Renal cortical epithelial cell (primary cell): ENCODE results near the gene ZNF836. TPM values are rescaled to one million over a fixed set of nuclear protein-coding genes. Genes with fewer than 3 reads are reported as not detected.

Source experiments
- DNase-seq: peaks from one replicate; pipeline ENCODE4 v3.0.0-alpha.2; 2011; ENCODE audit warnings: low read depth
- total RNA-seq: library from RNA; depleted of rRNA; stranded (reverse); fragments of >200 nt; gene quantifications from 2 replicates; pipeline ENCODE4 v1.2.3, GENCODE V29; 2014

Gene ZNF836
- total RNA-seq, 1 donor from 2014 or later = 18.2 TPM

DNA sequence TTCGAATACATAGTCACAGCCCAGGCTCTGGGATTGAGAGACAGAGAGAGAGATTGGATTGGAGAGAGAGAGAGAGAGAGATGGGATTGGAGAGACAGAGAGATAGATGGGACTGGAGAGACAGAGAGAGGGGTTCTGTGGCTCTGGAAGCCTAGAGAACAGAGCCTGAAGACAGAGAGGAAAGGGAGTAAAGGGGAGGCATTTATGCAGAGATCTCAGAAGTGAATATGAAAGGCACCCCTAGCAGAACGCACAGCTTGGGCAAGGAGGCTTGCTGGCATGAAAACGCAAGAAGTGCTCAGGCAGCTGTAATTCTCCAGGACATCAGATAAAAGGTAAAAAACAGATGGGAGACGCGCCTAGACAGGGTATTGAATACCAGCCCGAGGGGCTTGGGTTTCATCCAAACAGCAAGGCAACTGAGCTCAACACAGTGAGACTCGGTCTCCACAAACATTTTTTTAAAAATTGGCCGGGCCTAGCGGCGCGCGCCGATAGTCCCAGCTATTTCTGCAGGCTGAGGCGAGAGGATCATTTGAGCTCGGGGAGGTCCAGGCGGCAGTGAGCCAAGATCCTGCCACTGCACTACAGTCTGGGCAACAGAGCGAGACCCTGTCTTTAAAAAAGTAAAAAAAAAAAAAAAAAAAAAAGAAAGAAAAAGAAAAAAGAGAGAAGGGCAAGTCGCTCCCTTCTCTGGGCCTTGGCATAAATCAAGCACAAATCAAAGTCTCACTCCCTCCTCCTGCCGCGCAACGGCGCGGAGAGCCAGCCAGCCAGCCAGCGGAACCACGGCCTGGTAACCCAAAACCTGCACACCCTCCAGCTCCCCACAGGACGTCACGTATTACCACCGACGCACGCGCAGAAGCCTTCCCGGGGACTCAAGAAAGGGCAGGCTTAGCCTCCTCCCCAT lies 17.7 kb upstream of the ZNF836 start:
- no peak for DNase-seq

DNA sequence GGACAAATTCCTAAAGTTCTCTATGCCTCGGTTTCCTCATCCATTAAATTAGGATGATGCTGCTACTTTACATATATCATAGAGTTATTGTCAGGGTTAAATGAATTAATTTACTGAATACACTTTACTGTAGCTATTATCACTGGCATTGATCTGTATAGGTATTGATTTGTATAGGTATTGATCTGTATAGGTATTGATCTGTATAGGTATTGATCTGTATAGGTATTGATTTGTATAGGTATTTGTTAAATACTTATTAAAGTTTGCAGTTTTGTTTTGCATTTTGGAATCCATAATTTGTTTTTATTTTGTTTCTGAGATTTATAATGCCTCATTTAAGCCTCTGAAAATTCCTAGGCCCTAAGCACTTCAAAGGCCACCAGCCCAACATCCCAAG lies 16.0 kb upstream of the ZNF836 start:
- DNase-seq = no peak

- DNase-seq = no peak
Measured at GRCh38 chr19:52176574-52176973, 5.2 kb upstream of the ZNF836 start.

DNA sequence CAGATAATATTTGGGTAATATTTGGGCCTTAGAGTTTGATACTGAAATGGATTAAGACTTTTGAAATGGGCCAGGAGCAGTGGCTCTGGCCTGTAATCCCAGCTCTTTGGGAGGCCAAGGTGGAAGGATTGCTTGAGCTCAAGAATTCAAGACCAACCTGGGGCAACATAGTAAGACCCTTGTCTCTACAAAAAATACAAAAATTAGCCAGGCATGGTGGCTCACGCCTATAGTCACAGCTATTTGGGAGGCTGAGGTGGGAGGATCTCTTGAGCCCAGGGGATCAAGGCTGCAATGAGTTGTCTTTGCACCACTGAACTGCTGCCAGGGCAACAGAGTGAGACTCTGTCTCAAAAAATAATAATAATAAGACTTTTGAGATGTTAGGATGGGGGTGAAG lies 926 bp upstream of the ZNF836 start:
- no peak for DNase-seq

DNA sequence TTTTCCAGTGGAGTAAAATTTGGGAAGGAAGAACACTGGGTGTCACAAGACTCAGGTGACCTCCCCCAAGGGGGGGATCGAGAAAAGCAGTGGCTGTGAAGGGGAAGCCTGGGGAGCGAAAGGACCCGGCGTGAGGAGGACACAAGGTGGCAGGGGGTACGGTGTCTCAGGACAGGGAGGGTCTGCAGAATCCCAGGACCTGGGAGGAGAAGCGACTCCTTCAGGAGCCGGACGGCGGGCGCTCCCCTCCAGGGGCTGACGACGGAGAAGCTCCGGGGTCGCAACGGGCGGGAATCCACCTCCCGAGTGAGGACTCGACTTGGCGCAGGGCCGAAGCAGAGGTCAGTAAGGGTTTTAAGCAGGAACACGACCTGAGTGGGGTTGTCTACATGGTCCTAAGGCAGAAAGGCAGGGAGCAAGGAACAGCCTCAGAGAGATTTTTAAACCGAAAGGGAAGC lies 529 bp downstream of the ZNF836 start:
- no peak for DNase-seq

DNA sequence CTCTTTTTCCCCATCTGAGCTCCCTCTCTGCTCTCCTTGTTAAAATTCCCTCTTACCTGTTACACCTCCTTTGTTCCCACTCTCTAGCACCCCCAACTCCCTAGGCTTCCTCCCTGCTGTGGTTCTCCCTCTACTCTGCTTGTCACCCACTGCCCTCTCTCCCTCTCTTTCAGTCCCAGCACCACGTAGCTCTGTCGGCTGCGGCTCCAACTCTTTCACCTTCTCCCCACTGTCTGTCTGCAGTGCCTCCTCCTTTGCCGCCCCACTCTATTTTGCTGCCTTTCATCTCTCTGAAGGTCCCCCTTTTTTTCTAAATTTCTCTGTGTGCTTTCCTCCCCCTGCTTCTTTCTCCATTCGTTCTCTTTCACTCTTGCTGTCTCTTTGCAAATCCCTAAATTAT lies 1.1 kb downstream of the ZNF836 start:
- DNase-seq = no peak

DNA sequence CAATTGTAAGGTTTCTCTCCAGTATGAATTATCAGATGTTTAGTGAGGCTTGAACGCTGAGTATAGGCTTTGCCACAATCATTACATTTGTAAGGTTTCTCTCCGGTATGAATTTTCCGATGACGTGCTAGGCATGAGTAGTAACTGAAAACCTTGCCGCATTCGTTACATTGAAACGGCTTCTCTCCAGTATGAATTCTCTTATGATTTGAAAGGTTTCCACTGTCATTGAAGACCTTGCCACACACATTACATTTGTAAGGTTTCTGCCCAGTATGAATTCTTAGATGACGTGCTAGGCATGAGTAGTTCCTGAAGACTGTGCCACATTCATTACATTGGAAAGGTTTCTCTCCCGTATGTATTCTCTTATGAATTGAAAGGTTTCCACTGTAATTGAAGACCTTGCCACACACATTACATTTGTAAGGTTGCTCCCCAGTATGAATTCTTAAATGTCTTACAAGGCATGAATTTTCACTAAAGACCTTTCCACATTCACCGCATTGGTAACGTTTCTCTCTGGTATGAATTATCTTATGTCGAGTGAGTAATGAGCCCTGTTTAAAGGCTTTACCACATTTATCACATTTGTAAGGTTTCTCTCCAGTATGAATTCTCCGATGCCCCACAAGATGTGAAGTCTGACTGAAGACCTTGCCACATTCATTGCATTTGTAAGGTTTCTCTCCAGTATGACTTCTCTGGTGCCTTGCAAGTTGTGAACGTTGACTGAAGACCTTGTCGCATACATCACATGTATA lies 15.6 kb downstream of the ZNF836 start:
- no peak for DNase-seq

GRCh38 chr19:52148256-52148655 lies 23.2 kb downstream of the ZNF836 start:
- DNase-seq = no peak

- no peak for DNase-seq
Measured at GRCh38 chr19:52142001-52142595, 29.3 kb downstream of the ZNF836 start.

DNA sequence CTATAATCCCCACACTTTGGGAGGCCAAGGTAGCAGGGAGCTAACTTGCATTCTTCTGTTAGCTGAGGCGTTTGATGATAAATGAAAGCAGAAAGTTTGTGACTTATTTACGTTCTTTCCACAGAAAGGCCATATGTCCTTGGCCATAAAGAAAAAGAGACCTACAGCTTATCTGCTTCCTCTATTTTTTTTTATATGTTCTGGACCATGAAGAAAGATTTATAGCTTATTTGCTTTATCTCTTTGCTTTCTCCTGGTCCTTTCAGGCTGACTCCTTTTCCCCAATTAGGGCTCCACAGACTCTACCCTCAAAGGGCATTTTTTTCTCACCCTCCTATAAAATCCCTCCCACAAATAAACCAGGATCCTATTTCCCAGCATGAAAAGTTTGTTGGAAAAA lies 30.2 kb downstream of the ZNF836 start:
- no peak for DNase-seq

DNA sequence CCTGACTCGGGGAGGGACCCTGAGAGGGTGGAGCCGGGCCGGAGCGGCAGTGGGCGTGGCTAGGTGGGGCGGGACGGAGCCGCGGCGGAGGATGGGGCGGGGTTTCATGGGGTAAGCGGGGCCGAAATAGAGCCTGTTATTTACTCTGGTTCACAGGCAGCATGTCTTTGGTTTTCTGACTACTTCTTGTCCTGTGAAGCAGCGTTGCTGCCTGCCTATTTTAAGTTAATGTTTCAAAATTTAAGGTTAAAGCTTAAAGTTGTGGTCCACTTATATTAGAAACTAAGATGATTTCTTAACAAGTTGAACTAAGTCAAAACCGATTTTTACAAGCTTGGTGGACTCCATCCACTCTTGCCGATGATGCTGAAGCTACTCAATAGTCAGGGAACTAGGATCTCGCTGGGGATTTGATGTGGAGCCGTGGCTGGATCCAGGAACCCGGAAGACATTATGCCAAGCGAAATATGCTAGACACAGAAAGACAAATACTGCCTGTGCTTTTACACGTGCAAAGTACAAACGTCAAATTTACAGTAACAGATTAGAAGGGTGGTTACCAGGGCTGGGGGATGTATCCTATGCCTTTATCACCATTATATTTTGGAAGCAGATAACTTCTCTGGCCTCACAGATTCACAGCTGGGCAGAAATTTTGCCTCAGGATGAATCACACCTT lies 31.2 kb downstream of the ZNF836 start:
- no peak for DNase-seq

DNA sequence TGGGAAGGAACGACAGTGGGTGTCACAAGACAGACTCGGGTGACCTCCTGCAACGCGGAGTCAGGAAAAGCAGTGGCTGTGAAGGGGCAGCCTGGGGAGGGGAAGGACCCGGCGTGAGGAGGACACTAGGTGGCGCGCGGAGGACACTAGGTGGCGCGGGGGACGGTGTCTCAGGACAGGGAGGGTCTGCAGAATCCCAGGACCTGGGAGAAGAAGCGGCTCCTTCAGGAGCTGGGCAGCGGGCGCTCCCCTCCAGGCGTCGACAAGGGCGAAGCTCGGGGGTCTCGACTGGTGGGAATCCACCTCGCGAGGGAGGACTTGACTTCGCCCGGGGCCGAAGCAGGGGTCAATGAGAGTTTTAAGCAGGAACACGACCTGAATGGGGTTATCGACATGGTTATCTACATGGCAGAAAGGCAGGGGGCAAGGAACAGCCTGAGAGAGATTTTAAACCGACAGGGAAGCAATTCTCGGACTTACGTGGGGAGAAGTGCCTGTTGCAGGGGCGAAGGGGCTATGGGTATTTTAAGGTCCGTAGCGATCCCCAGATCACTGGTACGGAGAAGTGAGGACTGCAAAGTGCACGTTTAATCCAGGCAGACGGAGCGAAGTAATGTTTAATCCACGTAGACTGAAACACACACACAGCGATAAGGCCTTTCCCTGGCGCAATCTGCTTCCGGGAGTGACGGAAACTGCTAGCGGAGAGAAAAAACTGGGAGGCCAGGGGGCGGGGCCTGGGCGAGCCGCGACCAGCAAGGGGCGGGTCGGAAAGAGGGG lies 32.0 kb downstream of the ZNF836 start, which contains the start of gene ZNF616:
Gene ZNF616, minus strand, starts transcription at position 687 of the 780 bp plus-strand sequence. CDS start 9,426 bp downstream, outside the sequence.
- DNase-seq = peak; percentile 78

GRCh38 chr19:52138983-52139251 lies 32.5 kb downstream of the ZNF836 start:
- DNase-seq = no peak

GRCh38 chr19:52138278-52138982 lies 33.0 kb downstream of the ZNF836 start:
- DNase-seq = no peak

- DNase-seq = no peak
Measured at GRCh38 chr19:52120286-52120685, 51.1 kb downstream of the ZNF836 start.

DNA sequence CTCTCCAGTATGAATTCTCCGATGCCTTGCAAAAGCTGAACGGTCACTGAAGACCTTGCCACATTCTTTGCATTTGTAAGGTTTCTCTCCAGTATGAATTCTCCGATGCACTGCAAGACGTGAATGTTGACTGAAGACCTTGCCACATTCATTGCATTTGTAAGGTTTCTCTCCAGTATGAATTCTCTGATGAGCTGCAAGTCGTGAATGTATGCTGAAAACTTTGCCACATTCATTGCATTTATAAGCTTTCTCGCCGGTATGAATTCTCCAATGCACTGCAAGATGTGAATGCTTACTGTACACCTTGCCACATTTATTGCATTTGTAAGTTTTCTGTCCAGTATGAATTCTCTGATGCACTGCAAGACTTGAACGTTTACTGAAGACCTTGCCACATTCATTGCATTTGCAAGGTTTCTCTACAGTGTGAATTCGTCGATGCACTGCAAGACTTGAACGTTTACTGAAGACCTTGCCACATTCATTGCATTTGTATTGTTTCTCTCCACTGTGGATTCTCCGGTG lies 55.8 kb downstream of the ZNF836 start:
- no peak for DNase-seq

DNA sequence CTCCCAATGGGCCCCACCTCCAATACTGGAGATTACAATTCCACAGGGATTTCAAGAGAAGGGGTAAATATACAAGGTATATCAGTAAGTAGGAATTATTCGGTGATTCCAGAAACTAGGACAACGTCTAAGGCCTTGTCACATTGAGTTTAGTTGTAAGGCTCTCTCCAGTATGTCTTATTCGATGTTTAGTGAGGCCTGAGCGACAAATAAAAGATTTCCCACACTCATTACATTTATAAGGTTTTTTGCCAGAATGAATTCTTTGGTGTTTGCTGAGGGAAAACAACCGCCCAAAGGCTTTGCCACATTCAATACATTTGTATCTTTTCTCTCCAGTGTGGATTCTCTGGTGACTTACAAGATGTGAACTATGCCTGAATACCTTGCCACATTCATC lies 56.7 kb downstream of the ZNF836 start:
- DNase-seq = no peak

DNA sequence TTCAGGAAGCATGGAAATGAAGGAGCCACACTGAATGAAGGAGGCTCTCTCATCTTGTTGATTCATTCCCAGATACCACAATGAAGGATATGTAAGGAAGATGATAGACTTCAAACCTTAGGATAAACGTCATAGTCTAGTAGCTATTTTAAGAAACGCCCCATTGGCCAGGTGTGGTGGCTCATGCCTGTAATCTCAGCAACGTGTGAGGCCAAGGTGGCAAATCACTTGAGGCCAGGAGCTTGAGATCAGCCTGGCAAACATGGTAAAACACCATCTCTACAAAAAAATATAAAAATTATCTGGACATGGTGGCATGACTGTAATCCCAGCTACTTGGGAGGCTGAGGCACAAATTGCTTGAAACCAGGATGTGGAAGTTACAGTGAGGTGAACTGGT lies 58.8 kb downstream of the ZNF836 start:
- DNase-seq = no peak

- no peak for DNase-seq
Measured at GRCh38 chr19:52110780-52111179, 60.6 kb downstream of the ZNF836 start.
